Activated CD4-positive, alpha-beta T cell treated with anti-CD3 and anti-CD28 coated beads, Interleukin-2, amount 50 U/mL, for 16 hours (primary cell): ENCODE measurements around the gene SLC7A1.

Source experiments
- DNase-seq: peaks from one replicate; pipeline ENCODE4 v3.0.0-alpha.2; 2020

SLC7A1 gene

GRCh38 chr13:29526741-29527140, 68.7 kb downstream of the SLC7A1 start:
- no peak for DNase-seq

- no peak for DNase-seq
Measured at GRCh38 chr13:29525757-29526156, 69.7 kb downstream of the SLC7A1 start.

- no peak for DNase-seq
Measured at GRCh38 chr13:29524641-29525040, 70.8 kb downstream of the SLC7A1 start.

- no peak for DNase-seq
Measured at GRCh38 chr13:29524176-29524575, 71.3 kb downstream of the SLC7A1 start.

GRCh38 chr13:29523199-29523961, 72.1 kb downstream of the SLC7A1 start:
- DNase-seq: no peak

- DNase-seq: no peak
Measured at GRCh38 chr13:29522044-29522685, 73.3 kb downstream of the SLC7A1 start.

GRCh38 chr13:29521336-29521735, 74.2 kb downstream of the SLC7A1 start:
- DNase-seq: no peak

- no peak for DNase-seq
Measured at GRCh38 chr13:29520671-29521070, 74.8 kb downstream of the SLC7A1 start.

GRCh38 chr13:29519921-29520320, 75.6 kb downstream of the SLC7A1 start:
- DNase-seq: no peak

GRCh38 chr13:29516880-29517279, 78.6 kb downstream of the SLC7A1 start:
- DNase-seq: no peak

- DNase-seq: no peak
Measured at GRCh38 chr13:29516012-29516411, 79.5 kb downstream of the SLC7A1 start.

- no peak for DNase-seq
Measured at GRCh38 chr13:29515372-29515771, 80.1 kb downstream of the SLC7A1 start.

GRCh38 chr13:29514720-29515310, 80.7 kb downstream of the SLC7A1 start:
- no peak for DNase-seq

GRCh38 chr13:29513981-29514719, 81.3 kb downstream of the SLC7A1 start:
- no peak for DNase-seq

GRCh38 chr13:29513002-29513980, 82.2 kb downstream of the SLC7A1 start:
- DNase-seq: no peak

- no peak for DNase-seq
Measured at GRCh38 chr13:29511980-29512379, 83.5 kb downstream of the SLC7A1 start.

GRCh38 chr13:29511106-29511796, 84.2 kb downstream of the SLC7A1 start:
- DNase-seq: no peak

- DNase-seq: no peak
Measured at GRCh38 chr13:29510651-29511084, 84.8 kb downstream of the SLC7A1 start.

- DNase-seq: no peak
Measured at GRCh38 chr13:29509999-29510589, 85.4 kb downstream of the SLC7A1 start.

GRCh38 chr13:29508876-29509252, 86.6 kb downstream of the SLC7A1 start:
- no peak for DNase-seq
